Right cardiac atrium (tissue), 5 donors: ENCODE data around the gene UHRF1. TPM values are rescaled to one million over a fixed set of nuclear protein-coding genes. Genes with fewer than 3 reads are reported as not detected.
"Not testable (repeated sequence)": the region's sequence is repeated elsewhere in the genome, so short reads cannot be mapped to it uniquely, and the experiment has no call there.

ENCODE experiments used
- ATAC-seq, 2 donors: fragments of 200-7000 bp; cut with Tn5 transposase; one replicate each; pipeline versions ENCODE4 v1.8.0 to v1.9.1; 2020; ENCODE audit warnings: moderate library complexity in 2 of 2, mild to moderate bottlenecking in 1 of 2
- DNase-seq, 3 donors: peaks; one replicate each; pipeline ENCODE4 v3.0.0-alpha.2; 2020
- H3K27ac ChIP-seq: one replicate; pipeline ENCODE4 v1.5.1; 2013; ENCODE audit warnings: mild to moderate bottlenecking, low read length, control low read depth, moderate library complexity
- H3K27me3 ChIP-seq: one replicate; pipeline ENCODE4 v1.6.1; 2013; ENCODE audit not compliant: control insufficient read depth, insufficient read depth
- H3K4me1 ChIP-seq: one replicate; pipeline ENCODE4 v1.6.1; 2013; ENCODE audit warnings: low read length; ENCODE audit not compliant: control insufficient read depth, insufficient read depth
- H3K4me3 ChIP-seq: one replicate; pipeline ENCODE4 v1.5.1; 2013; ENCODE audit warnings: low read length, control low read depth
- H3K9me3 ChIP-seq: one replicate; pipeline ENCODE4 v1.6.1; 2013; ENCODE audit warnings: low read length; ENCODE audit not compliant: control insufficient read depth
- WGBS: extraction: QIAGEN DNeasy Blood & Tissue Kit; methylation state at CpG from one replicate; pipeline ENCODE4 v1.1.7; 2013; 5-methylcytosine and 5-hydroxymethylcytosine counted together
- intact Hi-C, 4 donors: fragments of 100-400 bp; cut with DNase I; formaldehyde crosslinking; loops; one replicate each; pipeline versions ENCODE4 v1.11.0 to v1.14.0; 2022 to 2023
- polyA plus RNA-seq: library from polyadenylated mRNA; stranded (reverse); fragments of 200-250 nt; gene quantifications from one replicate; pipeline ENCODE4 v1.2.3, GENCODE V29; 2013
- total RNA-seq, 4 donors: library from RNA; stranded (reverse); fragmentation: NEBNext Ultra II Directional; extraction: Animal tissue kit (Norgen Biotek cat#: 25700); gene quantifications; one replicate each; pipeline ENCODE4 v1.2.1, GENCODE V29; 2021
- donor health status: healthy with polysubstance abuse.
- donor health status: DM: no; HTN: yes; CAD: no.
- donor health status: DM: no; HTN: no; CAD: no.
- donor health status: DM: no; HTN: yes; CAD: no; lungs with severe emphysema.
- donor health status: DM: yes; HTN: yes; CAD: no.

The UHRF1 gene
- total and polyA plus RNA-seq, 5 donors: 0.18 to 2.3 (median 0.91) TPM

GRCh38 chr19:4877753-4878490, 31.4 kb upstream of the UHRF1 start:
- intact Hi-C loops: loop anchor here in 1 of 4 donors (5.0 kb wide), 1 partner anchor 34 kb away; no protein-coding TSS in a partner anchor
- Histone ChIP-seq H3K27ac (peak overlapping the region; percentile 30), H3K4me1 (no peaks in the 10 kb centered on the region), H3K27me3 (no peaks in the 10 kb centered on the region), H3K9me3 (no peaks in the 10 kb centered on the region), H3K4me3 (no peak overlapping the region)
- DNase-seq (peak; percentile 31 to 72 (median 62)), ATAC-seq (peak; percentile 76 to 87)
- 51% methylated on average over 30 of the region's 30 CpGs for WGBS

GRCh38 chr19:4878491-4878968, 30.8 kb upstream of the UHRF1 start:
- intact Hi-C loops: loop anchor here in 1 of 4 donors (5.0 kb wide), 1 partner anchor 34 kb away; no protein-coding TSS in a partner anchor
- 35% methylated on average over 23 of the region's 23 CpGs for WGBS
- peak in 1 of 3 donors; percentile 61 for DNase-seq
- H3K4me1 ChIP-seq: no peaks in the 10 kb centered on the region
- no peaks in the 10 kb centered on the region for H3K27me3 ChIP-seq
- ATAC-seq: peak; percentile 56 to 66
- H3K9me3 ChIP-seq: no peaks in the 10 kb centered on the region
- peak overlapping the region; percentile 30 for H3K27ac ChIP-seq
- no peak overlapping the region for H3K4me3 ChIP-seq

GRCh38 chr19:4879041-4879440, 30.3 kb upstream of the UHRF1 start:
- ATAC-seq (no peak), DNase-seq (no peak)
- WGBS: 90% methylated on average over 11 of the region's 11 CpGs
- Histone ChIP-seq H3K27ac (no peak overlapping the region), H3K4me1 (no peaks in the 10 kb centered on the region), H3K9me3 (no peaks in the 10 kb centered on the region), H3K27me3 (no peaks in the 10 kb centered on the region), H3K4me3 (no peak overlapping the region)
- intact Hi-C loops: loop anchor here in 1 of 4 donors (5.0 kb wide), 1 partner anchor 33 kb away; no protein-coding TSS in a partner anchor

- H3K9me3 ChIP-seq, H3K27me3 ChIP-seq, H3K27ac ChIP-seq, H3K4me3 ChIP-seq, ATAC-seq, H3K4me1 ChIP-seq, DNase-seq, intact Hi-C loops: not testable (repeated sequence)
- WGBS: 69% methylated on average over 6 of the region's 6 CpGs
Observed at GRCh38 chr19:4882874-4883273, 26.4 kb upstream of the UHRF1 start.

- DNase-seq, H3K4me3 ChIP-seq, intact Hi-C loops, H3K27ac ChIP-seq, H3K9me3 ChIP-seq, H3K27me3 ChIP-seq, H3K4me1 ChIP-seq, ATAC-seq: not testable (repeated sequence)
- 85% methylated on average over 4 of the region's 6 CpGs for WGBS
Observed at GRCh38 chr19:4884993-4885392, 24.3 kb upstream of the UHRF1 start.

GRCh38 chr19:4887803-4888202, 21.5 kb upstream of the UHRF1 start:
- H3K4me1 ChIP-seq, ATAC-seq, DNase-seq, H3K4me3 ChIP-seq, intact Hi-C loops, H3K27ac ChIP-seq, H3K9me3 ChIP-seq, H3K27me3 ChIP-seq: not testable (repeated sequence)
- WGBS: 70% methylated on average over 6 of the region's 6 CpGs

GRCh38 chr19:4889034-4889815, 20.1 kb upstream of the UHRF1 start:
- no peak overlapping the region for H3K4me3 ChIP-seq
- intact Hi-C loops: no loop called here
- no peaks in the 10 kb centered on the region for H3K4me1 ChIP-seq
- no peak for DNase-seq
- no peak overlapping the region for H3K27ac ChIP-seq
- no peaks in the 10 kb centered on the region for H3K27me3 ChIP-seq
- WGBS: 84% methylated on average over 14 of the region's 14 CpGs
- H3K9me3 ChIP-seq: no peaks in the 10 kb centered on the region
- no peak for ATAC-seq

- peak in 2 of 3 donors; percentile 57 to 60 for DNase-seq
- intact Hi-C loops: no loop called here
- H3K4me3 ChIP-seq: no peak overlapping the region
- no peak overlapping the region for H3K27ac ChIP-seq
- no peaks in the 10 kb centered on the region for H3K4me1 ChIP-seq
- 65% methylated on average over 22 of the region's 22 CpGs for WGBS
- no peaks in the 10 kb centered on the region for H3K9me3 ChIP-seq
- no peaks in the 10 kb centered on the region for H3K27me3 ChIP-seq
- peak; percentile 32 to 68 for ATAC-seq
Observed at GRCh38 chr19:4891066-4891465, 18.2 kb upstream of the UHRF1 start.

GRCh38 chr19:4892962-4893361, 16.3 kb upstream of the UHRF1 start:
- H3K27ac ChIP-seq, ATAC-seq: not testable (repeated sequence)

GRCh38 chr19:4896372-4896771, 12.9 kb upstream of the UHRF1 start:
- WGBS: 59% methylated on average over 3 of the region's 3 CpGs
- Histone ChIP-seq H3K4me3 (no peak overlapping the region), H3K27me3 (no peaks in the 10 kb centered on the region), H3K4me1 (no peaks in the 10 kb centered on the region), H3K27ac (no peak overlapping the region), H3K9me3 (no peaks in the 10 kb centered on the region)
- ATAC-seq: no peak
- intact Hi-C loops: no loop called here
- DNase-seq: peak in 1 of 3 donors; percentile 56

More at GRCh38 chr19:4892962-4893361, 16.3 kb upstream of the UHRF1 start:
- intact Hi-C loops, DNase-seq, H3K9me3 ChIP-seq, H3K27me3 ChIP-seq, H3K4me3 ChIP-seq, H3K4me1 ChIP-seq: not testable (repeated sequence)
- WGBS: 92% methylated on average over 11 of the region's 11 CpGs

- no peak for DNase-seq
- Histone ChIP-seq H3K27me3 (no peaks in the 10 kb centered on the region), H3K4me1 (no peaks in the 10 kb centered on the region), H3K9me3 (no peaks in the 10 kb centered on the region), H3K4me3 (no peak overlapping the region), H3K27ac (no peak overlapping the region)
- 91% methylated on average over 7 of the region's 7 CpGs for WGBS
- ATAC-seq: no peak
- intact Hi-C loops: no loop called here
Observed at GRCh38 chr19:4897146-4897545, 12.2 kb upstream of the UHRF1 start.
